ENCODE measurements around the gene RNF151.

GRCh38 chr16:1949507-1949906 lies 17.1 kb upstream of the RNF151 start:
- TF ChIP-seq GATA2 (IDR thresholded peaks at IDR 0.05; ENCODE audit: low read depth, low read length) (no peak), GATA3 (IDR thresholded peaks at IDR 0.05; ENCODE audit: low read depth, low read length) (no peak)
